GOT3 (cell line): Measurements from ENCODE around the gene FAM171A1.

Experiments used
- DNase-seq: peaks from one replicate; lab custom pipeline; 2025; ENCODE audit warnings: mixed read lengths; lab: John Stamatoyannopoulos, UW

FAM171A1 gene

GRCh38 chr10:15242261-15242840 is 128.7 kb downstream of the FAM171A1 start:
- no peak for DNase-seq

- no peak for DNase-seq
These were observed 129.8 kb downstream of the FAM171A1 start for GRCh38 chr10:15241306-15241705.

GRCh38 chr10:15238555-15239335 is 132.3 kb downstream of the FAM171A1 start:
- DNase-seq = no peak

DNA sequence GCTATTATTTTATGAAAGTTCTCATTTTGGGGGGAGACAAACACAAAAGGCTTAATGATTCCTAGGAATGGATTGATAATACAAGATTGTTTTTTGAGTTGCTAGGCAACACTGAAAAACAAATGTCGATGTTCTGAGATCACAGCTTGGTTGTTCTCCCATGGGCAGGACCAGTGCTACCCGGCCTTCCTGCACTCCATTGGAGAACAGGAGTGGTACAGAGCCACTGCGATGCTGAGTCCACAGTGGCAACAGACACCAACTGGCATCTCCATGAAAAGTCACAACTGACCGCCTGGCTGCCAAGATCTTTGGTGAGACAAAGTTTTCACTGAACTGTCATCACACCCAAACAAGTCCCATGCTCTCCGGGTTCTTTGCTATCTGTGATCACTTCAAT is 133.7 kb downstream of the FAM171A1 start:
- no peak for DNase-seq

DNA sequence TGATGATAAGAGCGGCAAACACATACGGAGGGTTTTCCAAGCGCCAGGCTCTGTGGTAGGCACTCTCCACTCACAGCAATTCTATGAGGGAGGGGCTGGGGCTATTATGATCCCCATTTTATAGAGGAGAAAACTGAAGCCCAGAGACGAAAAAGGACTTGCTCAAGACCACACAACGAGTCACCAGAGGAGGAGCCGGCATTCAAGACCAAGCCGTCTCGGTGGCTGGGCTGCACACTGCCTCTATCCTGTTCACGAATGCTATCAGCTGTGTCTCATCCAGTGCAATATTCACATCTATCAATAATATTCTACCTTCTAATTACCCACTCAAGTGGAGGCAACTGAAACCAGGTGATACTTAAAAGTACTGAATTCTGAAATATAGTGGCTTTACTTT is 134.7 kb downstream of the FAM171A1 start:
- no peak for DNase-seq

DNA sequence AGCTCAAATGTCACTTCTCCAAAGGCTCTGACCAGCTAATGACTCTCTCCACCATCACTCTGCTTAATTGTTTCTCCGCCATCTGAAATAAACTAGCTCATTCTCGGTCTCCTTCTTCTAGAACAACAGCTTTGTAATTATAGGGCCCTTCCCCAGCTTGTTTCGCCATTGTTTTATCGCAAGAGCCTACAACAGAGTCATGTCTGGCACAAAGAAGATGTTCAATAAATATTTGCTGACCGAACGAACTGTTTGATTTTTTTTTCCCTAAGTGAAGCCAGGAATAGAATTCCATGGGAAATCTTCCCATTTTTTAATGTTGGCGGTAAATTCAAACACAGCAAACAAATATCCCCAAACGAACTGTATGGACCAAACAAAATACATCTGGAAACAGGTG is 138.8 kb downstream of the FAM171A1 start:
- DNase-seq = no peak

GRCh38 chr10:15231426-15231825 is 139.7 kb downstream of the FAM171A1 start:
- no peak for DNase-seq

- no peak for DNase-seq
These were observed 140.8 kb downstream of the FAM171A1 start for GRCh38 chr10:15230257-15230656.

GRCh38 chr10:15229268-15229667 is 141.8 kb downstream of the FAM171A1 start:
- DNase-seq = no peak

- DNase-seq = no peak
These were observed 142.7 kb downstream of the FAM171A1 start for GRCh38 chr10:15228426-15228825.

GRCh38 chr10:15227611-15228372 is 143.3 kb downstream of the FAM171A1 start:
- DNase-seq = no peak

GRCh38 chr10:15225511-15225910 is 145.6 kb downstream of the FAM171A1 start:
- DNase-seq = no peak

DNA sequence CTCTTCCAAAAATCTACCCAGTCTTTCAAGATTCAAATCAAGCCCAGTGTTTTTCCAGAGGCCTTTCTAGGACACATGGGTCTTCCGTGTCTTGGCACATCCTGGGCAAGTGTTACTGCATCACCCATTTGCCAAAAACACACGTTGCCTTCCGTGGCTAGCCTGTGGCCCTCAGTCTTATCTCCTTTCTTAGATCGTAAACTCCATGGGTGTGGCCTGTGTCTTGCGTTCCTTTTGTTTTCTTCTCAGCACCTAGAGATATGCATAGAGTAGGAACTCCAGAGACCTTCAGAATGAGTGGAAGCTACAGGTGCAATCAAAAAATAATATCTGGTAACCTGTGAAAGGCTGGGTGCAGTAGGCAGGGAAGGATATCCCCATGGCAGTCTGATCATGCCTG is 146.1 kb downstream of the FAM171A1 start:
- no peak for DNase-seq

- DNase-seq = no peak
These were observed 147.9 kb downstream of the FAM171A1 start for GRCh38 chr10:15223174-15223573.

- DNase-seq = no peak
These were observed 148.6 kb downstream of the FAM171A1 start for GRCh38 chr10:15222511-15222910.

GRCh38 chr10:15220445-15220844 is 150.6 kb downstream of the FAM171A1 start:
- DNase-seq = no peak

DNA sequence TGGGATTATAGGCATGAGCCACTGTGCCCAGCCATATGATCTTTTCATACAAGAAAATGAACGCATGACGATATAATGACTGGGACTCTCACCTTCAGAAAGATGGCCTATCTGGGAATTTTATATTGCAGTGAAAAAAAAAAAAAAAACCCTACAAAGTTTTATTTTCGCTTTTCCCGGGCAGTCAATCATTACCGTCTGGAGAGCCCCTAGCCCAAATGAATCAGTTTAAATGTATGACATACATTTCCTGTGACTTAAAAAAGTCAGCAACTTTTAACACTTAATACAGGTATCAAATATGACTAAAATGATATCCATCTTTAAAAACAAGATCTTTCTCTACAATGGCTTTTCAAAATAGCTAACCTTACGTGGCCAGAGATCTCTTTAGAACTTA is 154.4 kb downstream of the FAM171A1 start:
- DNase-seq = no peak

GRCh38 chr10:15214237-15214636 is 156.9 kb downstream of the FAM171A1 start:
- DNase-seq = no peak

- DNase-seq = no peak
These were observed 157.6 kb downstream of the FAM171A1 start for GRCh38 chr10:15213461-15213861.

- no peak for DNase-seq
These were observed 159.6 kb downstream of the FAM171A1 start for GRCh38 chr10:15211464-15211979.

DNA sequence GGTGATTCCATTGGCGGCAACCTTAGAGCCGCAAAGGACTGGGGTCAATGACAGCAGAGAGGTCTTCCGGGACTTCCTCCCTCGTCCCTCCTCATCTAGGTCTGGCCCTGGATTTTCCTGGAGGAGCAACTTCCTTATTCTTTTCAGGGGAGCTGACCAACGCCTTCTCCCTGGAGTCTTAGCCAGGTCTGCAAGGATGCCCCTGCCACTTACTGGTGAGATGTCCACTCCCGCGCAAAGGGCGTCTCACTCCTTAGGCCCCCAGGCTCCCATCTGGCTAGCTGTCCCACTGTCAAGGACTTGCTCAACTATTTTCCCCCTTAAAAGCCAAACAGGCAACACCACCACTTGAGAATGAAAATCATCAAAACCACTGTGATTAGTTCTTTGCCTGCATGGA is 160.6 kb downstream of the FAM171A1 start:
- no peak for DNase-seq

- no peak for DNase-seq
These were observed 161.1 kb downstream of the FAM171A1 start for GRCh38 chr10:15209827-15210509.
